ENCODE data around the gene SCAMP2.
"Not testable (repeated sequence)": the region's sequence is repeated elsewhere in the genome, so short reads cannot be mapped to it uniquely, and the experiment has no call there.

SCAMP2 gene, protein sequence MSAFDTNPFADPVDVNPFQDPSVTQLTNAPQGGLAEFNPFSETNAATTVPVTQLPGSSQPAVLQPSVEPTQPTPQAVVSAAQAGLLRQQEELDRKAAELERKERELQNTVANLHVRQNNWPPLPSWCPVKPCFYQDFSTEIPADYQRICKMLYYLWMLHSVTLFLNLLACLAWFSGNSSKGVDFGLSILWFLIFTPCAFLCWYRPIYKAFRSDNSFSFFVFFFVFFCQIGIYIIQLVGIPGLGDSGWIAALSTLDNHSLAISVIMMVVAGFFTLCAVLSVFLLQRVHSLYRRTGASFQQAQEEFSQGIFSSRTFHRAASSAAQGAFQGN

DNA sequence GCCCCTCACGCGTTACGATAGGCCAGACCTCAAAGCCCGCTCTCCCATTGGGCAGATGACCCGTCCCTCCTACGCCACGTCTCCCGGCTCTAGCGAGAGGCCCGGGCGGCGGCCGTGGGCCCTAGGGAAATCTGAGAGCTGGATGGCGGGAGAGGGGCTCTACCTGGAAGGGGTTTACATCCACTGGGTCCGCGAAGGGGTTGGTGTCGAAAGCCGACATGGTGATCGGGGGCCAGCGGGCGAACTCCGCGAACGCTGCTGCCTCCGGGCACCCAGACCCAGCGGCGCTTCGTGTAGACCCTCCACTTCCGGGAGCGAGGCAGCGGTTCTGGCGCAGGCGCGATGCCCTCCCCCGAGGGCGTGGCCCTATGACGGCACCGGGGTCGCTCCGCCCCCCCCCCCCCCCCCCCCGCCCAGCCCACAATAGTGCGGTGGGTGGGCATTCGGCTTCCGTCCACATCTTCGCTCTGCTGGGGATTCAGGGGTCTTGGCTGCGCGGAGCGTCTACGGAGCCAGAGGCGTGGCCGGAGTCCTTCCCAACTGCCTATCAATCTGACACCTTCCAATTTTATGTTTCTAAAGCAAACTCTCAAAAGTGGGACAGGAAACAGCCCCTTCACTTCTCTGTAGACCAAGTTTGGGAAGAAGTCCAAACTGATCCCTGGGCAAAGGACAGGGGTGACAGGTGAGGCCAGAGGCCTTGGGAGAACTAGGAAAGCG, at the start of gene SCAMP2:
TSS of gene SCAMP2 (minus strand) at position 330 of the 720 bp plus-strand sequence. CDS start at position 220, 110 bp downstream.
- DNase-seq: peak; percentile 95
- H3K4me3 Mint-ChIP-seq: peak within 1 kb of the TSS; percentile 91
- H3K27ac Mint-ChIP-seq: peak within 1 kb of the TSS; percentile 94
- H3K4me1 Mint-ChIP-seq: peaks cover 54% of the 10 kb centered on the region
- H3K9me3 Mint-ChIP-seq: peaks cover under 1% of the 10 kb centered on the region
- peaks cover 10% of the 10 kb centered on the region for H3K27me3 Mint-ChIP-seq
- CTCF ChIA-PET: interaction anchor here (0.7 to 1.2 kb wide), 5 partner anchors 10 to 36 kb away, joined by 3 to 5 read pairs (median 3); no protein-coding TSS in a partner anchor
- peaks cover 29% of the 10 kb centered on the region for H3K36me3 Mint-ChIP-seq

DNA sequence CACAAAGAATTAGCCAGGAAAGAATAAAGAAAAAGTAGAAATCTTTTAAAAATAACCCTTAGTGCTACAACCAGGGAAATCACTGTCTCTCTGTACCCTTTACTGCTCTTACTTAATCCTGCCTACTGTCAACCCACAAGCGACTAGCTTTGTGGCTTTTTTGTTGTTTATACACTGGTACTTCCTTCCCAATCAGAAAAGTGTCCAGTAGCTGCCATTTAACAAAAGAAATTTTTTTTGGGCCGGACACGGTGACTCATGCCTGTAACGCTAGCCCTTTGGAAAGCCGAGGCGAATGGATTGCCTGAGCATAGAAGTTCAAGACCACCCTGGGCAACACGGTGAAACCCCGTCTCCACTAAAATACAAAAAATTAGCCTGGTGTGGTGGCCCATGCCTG, 47.3 kb upstream of the SCAMP2 start:
- Mint-ChIP-seq H3K27me3 (no peaks in the 10 kb centered on the region), H3K4me3 (no peak overlapping the region), H3K36me3 (peaks cover 50% of the 10 kb centered on the region), H3K9me3 (no peaks in the 10 kb centered on the region), H3K4me1 (no peaks in the 10 kb centered on the region), H3K27ac (no peak overlapping the region)
- CTCF ChIA-PET: interaction anchor here (3.2 kb wide), 1 partner anchor 19 kb away, joined by 10 read pairs; no protein-coding TSS in a partner anchor
- DNase-seq: no peak

DNA sequence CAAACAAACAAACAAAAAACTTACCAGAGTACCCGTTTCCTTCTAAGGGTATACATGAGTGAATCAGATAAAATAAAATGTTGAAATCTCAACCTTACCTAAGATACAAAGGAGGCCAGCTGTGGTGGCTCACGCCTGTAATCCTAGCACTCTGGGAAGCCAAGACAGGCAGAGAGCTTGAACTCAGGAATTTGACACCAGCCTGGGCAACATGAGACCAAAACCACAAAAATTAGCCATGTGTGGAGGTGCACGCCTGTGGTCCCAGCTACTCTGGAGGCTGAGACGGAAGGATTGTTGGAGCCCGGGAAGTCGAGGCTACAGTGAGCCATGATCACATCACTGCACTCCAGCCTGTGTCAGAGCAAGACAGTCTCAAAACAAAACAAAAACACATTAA, 44.5 kb upstream of the SCAMP2 start:
- Mint-ChIP-seq H3K36me3 (peaks cover 42% of the 10 kb centered on the region), H3K27ac (no peak overlapping the region)
- CTCF ChIA-PET: interaction anchor here (3.2 kb wide), 1 partner anchor 16 kb away, joined by 10 read pairs; no protein-coding TSS in a partner anchor

DNA sequence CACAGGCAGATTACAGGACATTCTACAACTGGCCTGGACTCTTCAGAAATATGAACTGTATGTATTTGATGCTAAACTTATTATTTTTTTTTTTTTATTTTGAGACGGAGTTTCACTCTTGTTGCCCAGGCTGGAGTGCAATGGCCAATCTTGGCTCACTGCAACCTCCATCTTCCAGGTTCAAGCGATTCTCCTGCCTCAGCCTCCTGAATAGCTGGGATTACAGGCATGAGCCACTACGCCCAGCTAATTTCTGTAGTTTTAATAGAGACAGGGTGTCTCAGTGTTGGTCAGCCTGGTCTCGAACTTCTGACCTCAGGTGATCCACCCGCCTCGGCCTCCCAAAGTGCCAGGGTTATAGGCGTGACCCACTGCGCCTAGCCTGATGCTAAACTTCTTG, 40.6 kb upstream of the SCAMP2 start:
- CTCF ChIA-PET: interaction anchor here (0.8 kb wide), 1 partner anchor 10 kb away, joined by 3 read pairs; no protein-coding TSS in a partner anchor
- H3K4me1 Mint-ChIP-seq, H3K4me3 Mint-ChIP-seq, H3K9me3 Mint-ChIP-seq, H3K27ac Mint-ChIP-seq, DNase-seq, H3K27me3 Mint-ChIP-seq: not testable (repeated sequence)
- H3K36me3 Mint-ChIP-seq: peaks cover 23% of the 10 kb centered on the region

More for the DNA sequence above, 44.5 kb upstream of the SCAMP2 start:
- no peaks in the 10 kb centered on the region for H3K4me1 Mint-ChIP-seq
- H3K9me3 Mint-ChIP-seq: no peaks in the 10 kb centered on the region
- DNase-seq: no peak
- H3K4me3 Mint-ChIP-seq: no peak overlapping the region
- H3K27me3 Mint-ChIP-seq: no peaks in the 10 kb centered on the region

DNA sequence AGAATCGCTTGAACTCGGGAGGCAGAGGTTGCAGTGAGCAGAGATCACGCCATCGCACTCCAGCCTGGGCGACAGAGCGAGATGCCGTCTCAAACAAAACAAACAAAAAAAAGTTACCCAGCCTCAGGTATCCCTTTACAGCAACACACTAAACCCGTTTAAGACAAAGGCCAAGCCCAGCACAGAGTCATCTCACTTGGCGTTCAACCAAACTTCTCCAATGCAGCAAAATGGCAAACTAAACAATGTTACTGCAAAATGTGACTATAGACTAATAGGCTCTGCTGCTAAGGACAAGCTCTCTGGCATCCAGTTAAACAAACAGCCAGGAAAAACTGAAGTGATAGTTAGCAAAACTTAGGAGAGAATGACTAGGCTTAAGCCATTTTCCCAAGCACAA, 39.9 kb upstream of the SCAMP2 start:
- Mint-ChIP-seq H3K27me3 (no peaks in the 10 kb centered on the region), H3K9me3 (no peaks in the 10 kb centered on the region), H3K4me3 (no peak overlapping the region), H3K36me3 (peaks cover 18% of the 10 kb centered on the region), H3K27ac (no peak overlapping the region), H3K4me1 (no peaks in the 10 kb centered on the region)
- CTCF ChIA-PET: no interaction called here
- DNase-seq: no peak

DNA sequence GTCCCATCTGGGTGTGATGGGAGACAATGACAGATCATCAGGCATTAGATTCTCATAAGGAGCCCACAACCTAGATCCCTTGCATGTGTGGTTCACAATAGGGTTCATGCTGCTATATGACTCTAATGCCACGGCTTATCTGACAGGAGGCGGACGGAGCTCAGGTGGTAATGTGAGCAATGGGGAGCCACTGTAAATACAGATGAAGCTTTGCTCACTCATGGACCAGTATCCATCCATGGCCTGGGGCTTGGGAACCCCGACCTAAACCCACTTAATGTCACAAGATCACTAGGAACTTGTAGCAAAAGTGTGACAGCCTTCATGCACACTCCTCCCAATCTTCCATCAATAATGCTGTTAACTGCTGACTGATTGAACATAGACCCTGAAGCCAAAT, 35.5 kb upstream of the SCAMP2 start:
- Mint-ChIP-seq H3K4me1 (peaks cover 32% of the 10 kb centered on the region), H3K27me3 (no peaks in the 10 kb centered on the region), H3K36me3 (peaks cover 35% of the 10 kb centered on the region), H3K4me3 (no peak overlapping the region), H3K9me3 (no peaks in the 10 kb centered on the region), H3K27ac (no peak overlapping the region)
- CTCF ChIA-PET: interaction anchor here (1.1 kb wide), 1 partner anchor 8 kb away, joined by 3 read pairs; no protein-coding TSS in a partner anchor
- DNase-seq: no peak

DNA sequence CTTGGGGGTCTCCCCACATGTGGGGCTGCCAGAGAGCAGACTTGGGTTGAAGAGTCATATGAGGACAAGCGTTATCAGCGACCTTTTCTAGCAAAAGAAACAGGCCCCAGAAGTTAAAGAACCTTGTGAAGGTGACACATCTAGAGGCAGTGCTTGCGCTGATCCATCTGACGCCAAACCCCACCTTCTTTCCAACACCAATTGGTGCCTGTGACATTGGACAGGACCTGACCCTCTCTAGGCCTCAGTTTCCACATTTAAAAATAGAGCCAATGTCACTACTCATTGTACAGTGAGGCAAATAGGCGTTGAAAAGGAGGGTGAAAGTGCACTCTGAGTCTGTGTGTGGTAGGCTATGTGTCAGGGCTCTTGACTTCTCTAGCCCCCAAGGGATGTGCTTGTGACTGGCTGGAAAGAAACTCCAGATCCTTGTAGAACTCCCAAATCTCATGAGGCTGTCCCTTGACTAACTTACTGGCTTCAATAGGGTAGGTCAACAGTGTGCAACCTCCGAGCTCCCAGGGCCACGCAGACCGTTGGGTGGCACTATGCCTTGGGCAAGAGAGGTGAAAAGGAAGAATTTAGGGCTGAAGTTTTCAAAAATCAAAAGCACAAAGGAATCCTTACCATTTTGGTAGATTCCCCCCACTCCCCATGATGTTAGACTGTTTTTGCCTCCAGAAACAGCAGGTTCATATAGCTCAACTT, 34.2 kb upstream of the SCAMP2 start:
- peak overlapping the region; percentile 94 for H3K27ac Mint-ChIP-seq
- peak overlapping the region; percentile 99 for H3K4me3 Mint-ChIP-seq
- peaks cover 38% of the 10 kb centered on the region for H3K36me3 Mint-ChIP-seq
- no peaks in the 10 kb centered on the region for H3K9me3 Mint-ChIP-seq
- DNase-seq: no peak
- no peaks in the 10 kb centered on the region for H3K27me3 Mint-ChIP-seq
- CTCF ChIA-PET: interaction anchor here (0.7 to 2.1 kb wide), 6 partner anchors 18 to 136 kb away, joined by 3 to 11 read pairs (median 3); partner anchors contain the start of gene MPI
- peaks cover 38% of the 10 kb centered on the region for H3K4me1 Mint-ChIP-seq

DNA sequence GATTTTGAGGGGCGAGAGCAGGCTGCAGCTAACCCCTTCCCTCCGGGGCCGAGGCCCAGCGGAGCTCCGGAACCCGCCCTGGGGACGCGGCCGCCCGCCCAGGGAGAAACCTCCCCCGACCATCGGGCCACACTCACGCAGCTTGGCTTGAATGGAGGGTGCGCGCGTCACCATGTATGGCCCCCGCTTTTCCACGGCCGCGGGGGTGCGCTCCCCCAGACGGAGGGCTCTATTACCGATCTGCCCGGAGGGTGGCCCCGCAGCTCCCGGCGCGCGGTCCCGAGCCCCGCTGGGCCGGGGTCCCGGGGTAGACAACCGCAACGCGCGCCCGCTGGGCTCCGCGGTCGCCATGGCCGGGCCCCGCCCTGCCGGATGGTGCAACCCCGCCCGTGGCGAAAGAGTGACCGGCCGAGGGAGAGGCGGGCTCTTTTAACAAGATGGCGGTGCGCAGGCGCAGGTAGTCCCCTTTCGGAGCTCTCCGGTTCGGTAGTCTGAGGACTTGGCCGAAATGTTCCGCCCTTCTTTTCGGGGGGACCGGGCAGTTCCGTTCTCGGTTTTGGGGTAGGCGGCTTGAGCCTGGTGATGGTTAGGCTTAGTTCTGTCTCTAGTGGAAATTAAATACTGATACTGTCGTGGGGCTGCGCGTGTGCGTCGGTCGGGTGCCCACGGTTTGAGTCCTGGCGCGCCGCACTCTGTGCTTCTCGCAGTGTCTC, 33.4 kb upstream of the SCAMP2 start, which contains the start of gene FAM219B:
TSS of gene FAM219B (minus strand) at position 402 of the 713 bp plus-strand sequence. CDS start at position 351, 51 bp downstream.
- H3K9me3 Mint-ChIP-seq: no peaks in the 10 kb centered on the region
- no peaks in the 10 kb centered on the region for H3K27me3 Mint-ChIP-seq
- H3K4me1 Mint-ChIP-seq: peaks cover 44% of the 10 kb centered on the region
- H3K4me3 Mint-ChIP-seq: peak within 1 kb of the TSS; percentile 99
- H3K27ac Mint-ChIP-seq: peak within 1 kb of the TSS; percentile 94
- CTCF ChIA-PET: interaction anchor here (0.7 to 2.1 kb wide), 6 partner anchors 17 to 135 kb away, joined by 3 to 11 read pairs (median 4); partner anchors contain the start of gene MPI
- H3K36me3 Mint-ChIP-seq: peaks cover 37% of the 10 kb centered on the region
- peak; percentile 85 for DNase-seq

DNA sequence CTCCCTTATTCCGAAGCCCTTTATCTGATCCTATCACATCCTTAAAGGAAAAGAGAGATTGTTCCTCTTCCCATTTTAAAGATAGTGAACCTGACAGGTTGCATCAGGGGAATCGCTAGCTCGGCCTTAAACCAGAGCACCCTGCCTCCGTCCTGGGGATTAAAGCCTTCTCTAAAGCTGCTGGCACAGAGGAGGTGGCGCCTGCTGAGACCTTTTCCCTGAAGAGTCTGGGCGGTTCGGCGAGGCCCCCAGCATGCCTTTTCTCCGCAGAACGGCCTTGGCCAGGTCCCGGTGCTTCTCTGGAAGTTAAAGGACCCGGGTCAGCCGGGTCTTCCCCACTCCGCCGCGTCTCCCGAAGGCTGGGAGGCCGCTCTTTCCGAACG, 32.9 kb upstream of the SCAMP2 start:
- peak overlapping the region; percentile 99 for H3K4me3 Mint-ChIP-seq
- H3K4me1 Mint-ChIP-seq: peaks cover 48% of the 10 kb centered on the region
- CTCF ChIA-PET: interaction anchor here (1.0 to 2.1 kb wide), 5 partner anchors 16 to 135 kb away, joined by 3 to 11 read pairs (median 4); partner anchors contain the start of gene MPI
- H3K27ac Mint-ChIP-seq: peak overlapping the region; percentile 82
- DNase-seq: peak; percentile 45
- H3K9me3 Mint-ChIP-seq: no peaks in the 10 kb centered on the region
- peaks cover 37% of the 10 kb centered on the region for H3K36me3 Mint-ChIP-seq
- H3K27me3 Mint-ChIP-seq: no peaks in the 10 kb centered on the region

DNA sequence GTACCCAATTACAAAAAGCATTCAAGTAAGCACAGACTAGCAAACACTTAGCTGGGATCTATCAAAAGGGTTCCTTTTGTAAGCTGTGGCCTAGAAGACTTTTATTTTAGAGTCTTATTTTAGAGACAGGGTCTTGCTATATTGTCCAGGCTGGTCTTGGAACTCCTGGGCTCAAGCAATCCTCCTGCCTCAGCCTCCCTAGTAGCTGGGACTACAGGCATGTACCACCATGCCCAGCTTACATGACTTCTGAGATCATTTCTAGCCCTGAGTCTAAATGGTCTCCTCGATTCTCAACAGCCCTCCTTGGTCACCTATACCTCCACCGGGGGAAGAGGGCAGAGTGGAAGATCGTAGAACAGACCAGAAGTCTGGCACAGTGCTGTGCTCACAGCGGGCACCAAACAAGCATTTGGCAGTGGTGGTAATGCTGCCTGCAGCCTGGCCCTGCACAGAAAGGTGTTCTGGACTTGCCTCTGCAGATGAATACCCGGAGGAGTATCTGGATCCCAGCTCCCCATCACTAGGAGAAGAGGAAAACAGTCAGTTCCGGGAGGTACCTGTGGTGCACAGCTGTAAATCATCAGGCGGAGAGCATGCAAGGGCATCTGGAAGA, 31.1 kb upstream of the SCAMP2 start:
- Mint-ChIP-seq H3K27ac (no peak overlapping the region), H3K36me3 (peaks cover 46% of the 10 kb centered on the region), H3K27me3 (no peaks in the 10 kb centered on the region), H3K4me3 (peak overlapping the region; percentile 99), H3K4me1 (peaks cover 52% of the 10 kb centered on the region), H3K9me3 (no peaks in the 10 kb centered on the region)
- no peak for DNase-seq
- CTCF ChIA-PET: interaction anchor here (0.8 to 5.5 kb wide), 6 partner anchors 9 to 134 kb away, joined by 3 to 73 read pairs (median 4); partner anchors contain the start of gene COX5A

DNA sequence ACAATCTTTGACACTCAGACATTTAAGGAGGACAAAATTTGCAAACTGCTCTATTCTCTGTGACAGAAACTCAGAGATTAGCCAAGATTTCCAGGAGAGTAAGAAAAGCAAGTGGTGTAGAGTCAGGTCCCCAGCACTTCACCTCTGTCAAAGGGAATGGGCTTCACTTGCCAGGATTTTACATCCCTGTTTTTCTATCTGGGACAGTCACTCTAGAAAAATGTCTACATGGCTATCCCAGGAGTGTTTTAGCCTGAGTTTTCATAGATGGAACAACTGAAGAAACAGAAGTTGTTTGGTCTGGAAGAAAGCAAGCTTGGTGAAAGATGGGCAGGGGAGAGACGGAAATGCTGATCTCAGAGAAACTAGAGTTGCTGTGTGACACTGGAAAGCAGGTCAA, 30.5 kb upstream of the SCAMP2 start:
- Mint-ChIP-seq H3K9me3 (no peaks in the 10 kb centered on the region), H3K4me1 (peaks cover 53% of the 10 kb centered on the region)

DNA sequence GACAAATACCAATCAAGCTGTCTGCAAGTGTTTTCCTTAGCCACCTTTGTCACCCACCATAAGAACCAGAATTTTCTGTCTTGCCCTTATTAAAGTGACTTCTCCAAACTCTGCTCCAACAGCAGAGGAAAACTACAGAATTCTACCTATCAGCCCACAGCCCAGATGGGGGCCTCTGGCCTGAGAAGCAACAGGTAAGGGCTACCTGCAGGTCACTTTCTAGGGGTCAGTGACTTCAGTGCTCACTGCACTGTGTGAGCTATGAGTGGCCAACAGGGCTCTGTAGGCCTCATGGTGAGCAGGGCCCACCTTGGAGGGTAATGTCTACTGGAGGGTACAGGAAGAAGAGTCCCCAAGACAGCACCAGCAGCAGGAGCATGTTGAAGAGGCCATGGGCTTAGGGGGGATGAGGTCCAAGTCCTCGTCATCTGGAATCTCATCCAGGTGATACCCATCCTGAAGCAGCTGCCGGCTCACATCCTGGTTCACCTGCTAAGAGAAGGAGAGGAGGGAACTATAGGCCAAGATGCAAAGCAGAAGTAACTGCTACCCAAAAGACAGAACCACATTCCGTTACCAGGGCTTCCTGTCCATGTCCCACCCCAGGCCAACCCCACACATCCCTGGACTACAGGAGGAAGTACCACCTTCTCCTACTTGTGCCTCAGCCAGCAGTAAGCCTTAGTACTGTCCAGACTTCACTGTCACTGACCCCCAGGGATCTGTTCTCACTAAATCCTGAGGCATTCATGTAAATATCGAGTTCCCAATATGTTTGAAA, 29.3 kb upstream of the SCAMP2 start:
- Mint-ChIP-seq H3K4me3 (no peak overlapping the region), H3K36me3 (peaks cover 59% of the 10 kb centered on the region), H3K27ac (no peak overlapping the region), H3K9me3 (no peaks in the 10 kb centered on the region), H3K27me3 (no peaks in the 10 kb centered on the region), H3K4me1 (peaks cover 52% of the 10 kb centered on the region)
- CTCF ChIA-PET: interaction anchor here (0.6 to 5.5 kb wide), 48 partner anchors 10 to 278 kb away, joined by 3 to 73 read pairs (median 5); partner anchors contain the start of genes CSK, MPI and ULK3
- no peak for DNase-seq

More for the DNA sequence above, 30.5 kb upstream of the SCAMP2 start:
- H3K27me3 Mint-ChIP-seq: no peaks in the 10 kb centered on the region
- peaks cover 52% of the 10 kb centered on the region for H3K36me3 Mint-ChIP-seq
- peak overlapping the region; percentile 33 for H3K27ac Mint-ChIP-seq
- no peak for DNase-seq
- H3K4me3 Mint-ChIP-seq: no peak overlapping the region
- CTCF ChIA-PET: interaction anchor here (0.8 to 5.5 kb wide), 6 partner anchors 10 to 133 kb away, joined by 3 to 73 read pairs (median 4); partner anchors contain the start of gene COX5A

All from activated naive CD4-positive, alpha-beta T cell treated with anti-CD3 and anti-CD28 coated beads, Interleukin-2, amount 10 ng/mL, durations not matched to agents 7 days and 5 days (primary cell).